ENCODE measurements around the gene SPATA32.
"Not testable (repeated sequence)": the region's sequence is repeated elsewhere in the genome, so short reads cannot be mapped to it uniquely, and the experiment has no call there.

SPATA32 gene
- 0.24 to 1.0 reads per million in 2 donors for total RNA-seq

- DNase-seq, result peak; percentile 50
Observed at GRCh38 chr17:45261577-45262515, at the start of gene SPATA32. SPATA32 (minus strand) TSS chr17:45262094; CDS start chr17:45262016, 78 bp downstream.

GRCh38 chr17:45311401-45311759, 49.5 kb upstream of the SPATA32 start:
- DNase-seq, result no peak

GRCh38 chr17:45310380-45311324, 48.8 kb upstream of the SPATA32 start:
- no peak for DNase-seq

GRCh38 chr17:45309400-45309799, 47.5 kb upstream of the SPATA32 start:
- no peak for DNase-seq

- DNase-seq, result no peak
Observed at GRCh38 chr17:45308840-45309239, 46.9 kb upstream of the SPATA32 start.

GRCh38 chr17:45308016-45308365, 46.1 kb upstream of the SPATA32 start:
- no peak for DNase-seq

GRCh38 chr17:45307290-45308015, 45.6 kb upstream of the SPATA32 start:
- DNase-seq, result no peak

GRCh38 chr17:45306623-45307022, 44.7 kb upstream of the SPATA32 start:
- no peak for DNase-seq

GRCh38 chr17:45306094-45306493, 44.2 kb upstream of the SPATA32 start:
- no peak for DNase-seq

- no peak for DNase-seq
Observed at GRCh38 chr17:45305530-45306087, 43.7 kb upstream of the SPATA32 start.

GRCh38 chr17:45302649-45303173, 40.8 kb upstream of the SPATA32 start:
- no peak for DNase-seq

- DNase-seq, result not testable (repeated sequence)
Observed at GRCh38 chr17:45302220-45302619, 40.3 kb upstream of the SPATA32 start.

- no peak for DNase-seq
Observed at GRCh38 chr17:45301674-45302073, 39.8 kb upstream of the SPATA32 start.

- no peak for DNase-seq
Observed at GRCh38 chr17:45300060-45300751, 38.3 kb upstream of the SPATA32 start.

GRCh38 chr17:45299361-45299760, 37.5 kb upstream of the SPATA32 start:
- no peak for DNase-seq

- no peak for DNase-seq
Observed at GRCh38 chr17:45298546-45299285, 36.8 kb upstream of the SPATA32 start.

- DNase-seq, result no peak
Observed at GRCh38 chr17:45296833-45297124, 34.9 kb upstream of the SPATA32 start.

- no peak for DNase-seq
Observed at GRCh38 chr17:45296003-45296832, 34.3 kb upstream of the SPATA32 start.

- no peak for DNase-seq
Observed at GRCh38 chr17:45294506-45294905, 32.6 kb upstream of the SPATA32 start.

All from T-helper 9 cell (primary cell).